GM18870 (cell line): ENCODE measurements around the gene BMPR1B.
A peak's percentile ranks its signal among the peaks of the same experiment; 100 is the strongest.

ENCODE experiments used
- ATAC-seq: cut with Tn5 transposase; IDR thresholded peaks from one replicate; pipeline ENCODE4 v1.9.1; 2021; ENCODE audit warnings: moderate library complexity; ENCODE audit not compliant: unreplicated experiment

Gene BMPR1B

DNA sequence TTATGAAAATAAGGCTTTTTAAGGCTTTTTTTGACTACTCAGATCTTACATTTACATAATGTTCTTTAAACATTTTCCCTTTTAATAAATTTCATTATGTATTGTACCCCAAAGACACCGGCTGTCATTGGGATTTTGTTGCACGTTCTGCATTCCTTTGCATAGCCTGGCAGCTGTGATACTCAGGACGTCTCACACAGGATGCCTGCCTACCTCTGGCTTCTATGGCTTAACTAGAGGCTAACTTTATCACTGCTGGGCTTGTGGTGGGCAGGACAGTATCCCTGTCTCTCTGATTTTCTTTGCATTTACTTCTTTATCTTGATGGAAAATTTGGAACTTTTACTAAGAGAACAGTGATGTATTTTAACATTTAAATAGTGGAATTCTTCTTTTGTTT, 147.8 kb downstream of the BMPR1B start:
- ATAC-seq: no peak

DNA sequence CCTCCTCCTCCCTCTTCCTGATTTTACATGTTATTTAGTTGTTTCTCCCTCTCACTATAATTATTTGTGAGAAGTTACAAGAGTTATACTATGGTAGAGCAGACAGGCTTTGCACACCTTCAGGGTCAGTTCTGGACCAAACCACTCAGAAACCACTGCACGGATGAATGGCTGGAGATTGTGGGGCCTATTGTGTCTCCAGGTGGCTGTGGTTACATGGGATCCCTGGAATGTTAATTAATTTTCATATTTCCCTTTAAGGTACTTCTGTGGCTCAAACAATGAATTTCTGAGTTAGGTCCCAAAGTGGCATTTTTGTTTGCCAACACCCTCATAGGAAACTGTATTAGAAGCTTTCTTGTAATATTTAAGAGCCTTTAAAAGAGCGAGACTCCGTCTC, 151.9 kb downstream of the BMPR1B start:
- no peak for ATAC-seq

DNA sequence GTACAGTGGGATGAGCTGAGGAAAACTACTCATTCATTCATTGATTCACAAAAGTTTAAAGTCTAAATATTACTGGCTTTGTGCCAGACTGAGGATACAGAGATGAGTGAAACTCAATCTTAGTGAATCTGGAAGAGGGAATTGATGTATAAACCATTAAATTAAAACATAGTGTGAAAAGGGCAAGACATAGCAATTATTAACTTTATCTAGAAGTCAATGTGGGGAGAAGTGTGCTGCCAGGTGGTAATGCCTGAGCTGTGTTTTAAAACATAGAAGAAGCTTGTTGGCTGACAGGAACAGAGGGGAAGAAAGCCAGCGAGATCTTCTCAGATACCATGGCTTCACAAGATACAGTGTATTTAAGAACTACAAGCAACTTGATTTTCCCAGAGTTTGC, 153.4 kb downstream of the BMPR1B start:
- ATAC-seq: peak; percentile 35

DNA sequence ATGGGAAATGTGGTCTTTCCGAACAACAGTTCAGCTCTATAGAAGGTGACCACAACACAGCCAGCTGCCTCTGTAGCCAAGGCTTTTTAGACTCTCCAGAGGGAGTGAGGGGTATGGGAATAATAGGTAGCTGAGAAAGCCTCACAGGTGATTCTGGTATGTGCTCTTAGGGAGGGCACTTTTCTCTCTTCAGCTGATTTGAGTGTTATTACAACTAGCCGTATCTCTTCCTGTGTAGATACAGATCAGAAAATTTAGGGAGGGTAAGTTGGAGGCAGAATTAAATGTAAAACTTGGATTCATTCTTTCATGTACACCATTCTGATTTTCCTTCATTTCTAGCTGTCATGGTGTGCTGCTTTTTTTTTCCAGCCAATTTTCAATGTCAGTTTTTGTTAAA, 154.9 kb downstream of the BMPR1B start:
- no peak for ATAC-seq

DNA sequence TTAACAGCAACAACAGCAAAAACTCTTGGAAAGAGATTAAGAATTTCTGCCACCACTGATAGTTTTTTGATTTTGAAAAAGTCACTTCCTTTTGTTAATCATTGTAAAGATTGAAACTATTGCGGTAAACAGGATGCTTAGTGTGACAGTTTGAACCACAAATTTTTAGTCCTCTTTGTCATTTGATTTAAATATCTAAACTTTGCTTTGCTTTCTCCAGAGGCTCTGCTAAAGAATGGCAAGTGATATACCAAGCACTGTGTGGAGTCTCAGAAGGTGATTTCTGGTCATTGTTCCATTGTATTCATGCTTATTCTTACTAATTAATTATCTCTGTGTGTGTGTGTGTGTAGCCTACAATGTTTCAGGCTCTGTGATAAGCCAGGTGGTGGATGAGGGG, 155.6 kb downstream of the BMPR1B start:
- peak; percentile 88 for ATAC-seq

DNA sequence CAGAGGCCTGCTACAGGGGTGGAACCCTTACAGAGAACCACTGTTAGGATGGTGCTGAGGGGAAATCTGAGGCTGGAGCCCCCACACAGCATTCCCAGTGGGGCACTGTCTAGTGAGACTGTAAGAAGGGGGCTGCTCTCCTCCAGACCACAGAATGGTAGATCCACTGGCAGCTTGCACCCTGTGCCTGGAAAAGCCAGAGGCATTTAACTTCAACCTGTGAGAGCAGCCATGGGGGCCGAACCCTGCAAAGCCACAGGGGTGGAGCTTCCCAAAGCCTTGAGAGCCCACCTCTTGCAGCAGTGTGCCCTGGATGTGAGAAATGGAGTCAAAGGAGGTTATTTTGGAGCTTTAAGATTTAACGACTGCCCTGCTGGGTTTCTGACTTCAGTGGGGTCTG, 159.4 kb downstream of the BMPR1B start:
- no peak for ATAC-seq

DNA sequence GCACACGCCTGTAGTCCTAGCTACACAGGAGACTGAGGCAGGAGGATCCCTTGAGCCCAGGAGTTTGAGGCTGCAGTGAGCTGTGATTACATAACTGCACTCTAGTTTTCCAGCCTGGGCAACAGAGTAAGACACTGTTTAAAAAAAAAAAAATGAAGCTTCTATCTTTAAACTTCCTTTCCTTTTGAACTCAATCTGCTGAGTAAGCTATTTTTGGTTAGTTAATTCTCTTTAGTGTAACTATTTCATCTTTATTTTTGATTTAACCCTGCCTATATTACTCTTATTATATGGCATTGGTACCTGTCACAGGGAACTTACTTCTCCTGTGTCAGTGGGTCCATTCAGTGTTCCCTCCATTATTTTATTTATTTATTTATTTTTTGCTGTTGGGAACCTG, 160.8 kb downstream of the BMPR1B start:
- no peak for ATAC-seq

DNA sequence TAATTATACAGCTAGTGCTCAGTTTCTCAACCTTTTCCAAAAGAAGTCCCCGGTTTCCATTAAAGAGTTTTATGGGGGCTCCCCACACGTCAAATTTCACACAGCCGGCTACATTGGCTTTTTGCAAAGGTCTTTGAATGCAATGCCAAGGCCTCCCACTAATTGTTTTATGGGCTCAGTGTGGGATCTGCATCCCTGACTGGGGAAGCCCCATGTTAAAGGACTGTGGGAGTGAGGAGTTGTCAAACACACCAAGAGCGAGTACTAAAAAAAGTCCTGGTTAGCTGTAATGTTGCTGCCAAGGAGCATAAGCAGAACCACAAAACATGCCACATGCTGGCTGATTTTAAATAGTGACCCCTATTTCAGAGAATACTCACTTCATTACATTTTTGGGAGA, 162.6 kb downstream of the BMPR1B start:
- no peak for ATAC-seq

DNA sequence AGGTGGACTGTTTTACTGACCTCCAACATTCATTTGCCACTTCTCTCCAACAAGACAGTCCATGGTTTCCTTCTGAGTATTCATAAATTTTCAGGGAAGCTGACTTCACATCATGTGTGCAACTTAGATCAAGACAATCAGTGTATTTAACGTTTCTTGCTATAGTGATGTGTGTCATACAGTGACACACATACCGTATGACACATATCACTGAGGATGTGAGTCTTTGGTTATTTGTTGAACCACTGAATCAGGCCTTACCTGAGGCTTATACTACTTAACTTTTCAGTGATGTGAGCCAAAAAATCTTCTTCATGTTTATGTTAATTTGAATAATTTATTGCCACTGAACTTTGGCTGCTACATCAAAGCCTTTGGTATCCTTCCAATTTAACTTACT, 166.8 kb downstream of the BMPR1B start:
- ATAC-seq: no peak

DNA sequence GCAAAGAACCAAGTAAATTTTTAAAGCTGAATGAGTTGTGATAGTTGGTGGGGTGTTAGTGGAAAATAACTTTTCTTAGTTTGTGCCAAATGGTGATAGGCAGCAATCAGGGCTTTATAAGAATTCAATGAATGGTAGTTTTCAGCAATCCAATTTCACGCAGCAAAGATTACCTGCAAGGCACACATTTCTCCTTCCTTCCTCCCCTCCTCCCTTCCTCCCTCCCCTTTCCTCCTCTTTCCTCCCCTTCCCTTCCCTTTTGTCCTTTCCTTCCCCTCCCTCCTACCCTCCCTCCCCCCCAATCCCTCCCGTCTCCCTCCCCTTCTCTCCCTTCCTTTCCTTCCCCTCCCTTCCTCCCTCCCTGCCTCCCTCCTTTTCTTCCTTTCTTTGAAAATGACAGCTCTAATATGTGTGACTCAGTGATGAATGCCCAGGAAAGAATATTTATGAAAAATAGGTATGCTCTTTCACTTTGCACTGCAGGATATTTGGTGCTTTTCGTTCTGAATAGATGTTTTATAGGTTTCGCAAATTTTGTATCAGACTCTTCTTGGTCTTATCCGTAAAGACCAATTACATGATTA, 168.1 kb downstream of the BMPR1B start:
- no peak for ATAC-seq

DNA sequence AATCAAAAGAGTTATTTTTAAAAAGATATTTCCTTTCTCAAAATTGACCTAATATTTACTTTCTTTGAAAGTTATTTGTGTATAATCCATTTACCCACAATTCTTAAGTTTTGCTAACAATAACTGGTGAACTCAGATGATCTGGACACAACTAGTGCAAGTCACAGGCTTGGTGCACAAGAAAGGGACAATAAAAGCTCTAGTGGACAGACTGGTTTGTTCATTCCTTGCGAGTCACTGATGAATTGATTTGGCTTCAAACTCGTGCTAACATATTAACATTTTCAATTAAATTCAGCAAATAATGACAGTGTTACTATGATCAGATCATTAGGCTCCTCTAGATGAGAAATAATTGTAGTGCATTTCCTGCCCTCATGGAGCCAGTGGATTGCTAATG, 169.2 kb downstream of the BMPR1B start:
- no peak for ATAC-seq

DNA sequence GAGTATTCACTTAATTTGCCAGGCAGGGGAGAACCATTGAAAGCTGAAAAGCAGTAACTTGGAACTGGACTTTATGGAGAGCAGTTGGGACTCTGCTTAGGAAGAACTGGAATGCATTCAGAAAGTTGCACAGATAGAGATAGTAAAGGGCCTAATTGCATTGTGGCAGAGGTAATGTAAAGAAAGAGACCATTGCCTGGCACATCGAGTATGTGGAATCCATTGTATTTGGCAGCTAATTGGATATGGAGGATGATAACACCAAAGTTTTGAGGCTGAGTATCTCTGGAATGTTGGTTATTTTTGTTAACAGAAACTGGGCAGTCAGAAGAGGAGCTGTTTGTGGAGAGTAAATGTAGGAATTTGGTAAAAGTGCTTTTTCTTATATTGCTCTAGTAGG, 169.9 kb downstream of the BMPR1B start:
- no peak for ATAC-seq

DNA sequence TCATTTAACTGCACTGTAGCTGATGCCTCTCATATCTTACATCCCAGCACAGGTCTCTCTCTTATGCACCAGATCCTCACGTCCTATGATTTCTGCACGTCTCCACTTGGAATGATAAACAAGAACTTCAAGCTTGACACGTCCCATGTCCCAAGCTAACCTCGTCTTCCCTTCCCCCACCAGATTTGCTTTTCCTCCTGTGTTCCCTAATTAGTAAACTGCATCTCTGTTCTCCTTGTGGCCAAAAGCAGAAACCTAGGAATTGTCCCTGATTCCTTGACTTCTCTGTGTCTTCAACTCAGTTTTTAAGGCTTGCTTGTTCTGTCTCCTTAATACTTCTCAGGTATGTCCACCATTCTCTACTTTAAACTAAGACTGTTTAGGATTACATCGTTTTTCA, 171.9 kb downstream of the BMPR1B start:
- no peak for ATAC-seq

DNA sequence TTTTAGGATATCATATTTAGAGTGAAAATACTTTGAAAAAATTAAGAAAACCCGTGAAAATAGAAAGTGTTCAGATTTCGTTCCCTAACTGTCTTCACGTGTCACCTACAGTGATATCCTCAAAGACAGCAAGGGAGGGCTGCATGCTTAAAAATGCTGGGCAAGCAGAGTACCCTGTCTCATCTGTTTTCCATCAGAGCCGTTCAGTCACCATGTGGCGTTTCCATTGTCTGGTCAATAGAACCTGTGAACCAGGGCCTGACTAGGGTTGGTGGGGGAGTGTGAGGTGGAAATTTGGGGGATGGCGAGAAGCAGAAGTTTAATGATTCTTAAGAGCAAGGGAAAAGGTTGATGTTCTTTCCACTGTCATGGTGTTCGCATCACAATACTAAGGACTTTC, 173.9 kb downstream of the BMPR1B start:
- ATAC-seq: no peak

DNA sequence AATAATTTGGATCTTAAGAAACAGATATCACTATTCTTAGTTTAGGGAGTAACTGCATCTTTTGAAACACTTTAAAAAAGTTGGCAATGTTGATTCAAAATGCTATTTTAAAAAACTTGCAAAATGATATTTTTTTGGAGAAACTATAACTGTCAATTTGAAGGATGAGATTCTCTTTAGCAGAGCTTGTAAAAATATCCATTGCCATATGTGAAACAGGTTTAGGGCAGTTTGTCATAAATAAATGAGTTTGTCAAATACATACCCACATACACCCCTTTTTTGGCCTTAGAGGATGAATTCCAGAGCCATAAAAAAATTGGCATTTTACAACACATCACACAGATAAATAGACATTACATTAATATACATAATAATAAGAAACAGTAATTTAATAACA, 174.6 kb downstream of the BMPR1B start:
- no peak for ATAC-seq

DNA sequence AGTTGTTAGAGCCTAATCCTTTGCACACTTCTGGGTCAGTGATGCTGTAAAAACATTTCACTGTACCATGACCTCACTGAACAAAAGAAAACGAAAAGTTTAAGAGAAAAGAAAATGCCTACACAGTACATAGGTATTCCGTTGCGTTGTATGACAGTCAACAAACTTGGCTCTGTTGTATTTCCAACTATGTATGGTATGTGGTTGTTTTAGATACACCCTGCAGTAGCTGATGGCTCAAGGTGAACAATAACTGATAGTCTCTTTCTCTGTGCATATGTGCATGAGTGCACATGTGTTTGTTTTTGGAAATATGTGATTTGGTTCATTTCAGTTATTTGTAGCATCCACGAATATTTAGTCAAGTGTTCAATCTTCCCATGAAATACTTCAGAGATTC, 176.0 kb downstream of the BMPR1B start:
- no peak for ATAC-seq

DNA sequence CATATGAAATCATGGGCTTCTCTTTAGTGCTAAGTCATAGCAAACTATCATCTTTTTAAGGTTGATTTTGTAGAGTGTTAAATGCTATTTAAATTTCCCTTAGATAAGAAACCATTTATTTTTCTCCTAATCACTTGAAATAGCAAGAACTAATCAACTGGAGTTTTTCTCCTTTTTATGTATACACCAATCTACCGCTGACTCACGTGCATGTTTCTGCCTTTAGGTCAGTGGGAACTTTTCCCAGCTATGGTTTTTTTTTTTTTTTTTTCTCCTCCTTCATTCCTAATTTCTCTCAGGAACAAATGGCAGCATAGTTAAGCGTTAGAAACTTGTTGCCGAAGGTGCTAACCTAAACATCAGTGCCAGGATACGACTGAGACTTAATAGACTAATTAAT, 176.4 kb downstream of the BMPR1B start:
- no peak for ATAC-seq

DNA sequence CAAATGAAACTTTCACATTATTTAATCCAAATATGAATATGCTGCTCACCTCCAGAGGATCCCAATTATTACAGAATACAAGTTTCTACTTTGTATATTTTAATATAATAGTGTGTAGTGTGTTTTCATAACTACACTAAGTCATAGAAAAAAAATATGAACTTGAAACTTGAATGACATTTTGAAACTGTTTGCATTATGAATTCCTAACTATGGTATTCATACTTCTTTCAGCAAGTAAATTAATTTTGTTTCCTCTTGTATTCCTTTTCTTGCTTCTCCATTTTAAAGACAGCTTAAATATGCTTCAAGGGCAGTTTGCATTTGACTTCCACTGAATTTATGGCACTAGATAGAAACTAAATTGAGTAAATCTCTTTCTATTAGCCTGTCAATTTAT, 177.1 kb downstream of the BMPR1B start:
- ATAC-seq: no peak

DNA sequence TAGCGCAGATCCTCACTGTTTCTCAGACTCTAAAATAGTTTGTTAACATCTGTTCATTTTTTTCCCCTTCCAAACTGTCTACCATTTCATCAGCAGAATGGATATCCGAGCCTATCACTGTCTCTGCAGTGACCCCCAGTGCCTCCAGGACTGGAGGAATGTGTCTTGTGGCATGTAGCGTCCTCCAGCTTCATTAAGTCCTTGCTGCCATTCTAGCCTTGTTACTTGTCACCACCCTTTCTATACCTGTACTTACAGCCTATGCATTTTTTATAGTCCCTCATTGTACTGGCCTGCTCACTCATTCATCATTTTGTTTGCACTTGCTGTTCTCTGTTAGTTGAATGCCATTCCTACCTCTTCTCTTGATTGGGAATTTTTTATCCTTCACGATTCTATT, 179.1 kb downstream of the BMPR1B start:
- no peak for ATAC-seq

DNA sequence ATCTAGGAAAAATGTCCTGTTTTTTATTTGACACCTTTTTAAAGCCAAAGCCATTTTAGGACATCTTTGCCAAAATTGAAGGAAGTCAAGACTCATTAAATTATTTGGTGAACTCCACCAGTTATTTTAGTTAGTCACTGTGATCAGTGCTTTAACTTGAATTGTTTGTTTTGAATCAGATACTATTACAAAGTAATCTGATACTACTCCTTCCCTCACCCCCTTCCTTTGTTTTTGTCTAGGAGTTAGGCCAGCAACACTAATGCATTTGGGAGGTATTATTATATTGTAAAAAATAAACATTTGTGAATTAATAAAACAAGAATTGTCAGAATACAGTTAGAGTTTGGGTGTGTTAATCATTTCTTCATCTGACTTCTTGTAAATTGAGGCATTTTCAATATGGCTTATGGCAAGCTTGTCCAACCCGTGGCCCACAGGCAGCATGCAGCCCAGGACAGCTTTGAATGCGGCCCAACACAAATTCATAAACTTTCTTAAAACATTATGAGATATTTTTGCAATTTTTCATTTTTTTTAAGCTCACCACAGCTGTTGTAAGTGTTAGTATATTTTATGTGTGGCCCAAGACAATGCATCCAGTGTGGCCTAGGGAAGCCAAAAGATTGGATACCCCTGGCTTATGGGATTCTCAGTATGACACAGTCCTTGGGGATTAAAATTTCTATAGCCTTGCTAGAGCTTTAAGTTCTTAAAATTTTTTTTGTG, 182.2 kb downstream of the BMPR1B start:
- no peak for ATAC-seq

DNA sequence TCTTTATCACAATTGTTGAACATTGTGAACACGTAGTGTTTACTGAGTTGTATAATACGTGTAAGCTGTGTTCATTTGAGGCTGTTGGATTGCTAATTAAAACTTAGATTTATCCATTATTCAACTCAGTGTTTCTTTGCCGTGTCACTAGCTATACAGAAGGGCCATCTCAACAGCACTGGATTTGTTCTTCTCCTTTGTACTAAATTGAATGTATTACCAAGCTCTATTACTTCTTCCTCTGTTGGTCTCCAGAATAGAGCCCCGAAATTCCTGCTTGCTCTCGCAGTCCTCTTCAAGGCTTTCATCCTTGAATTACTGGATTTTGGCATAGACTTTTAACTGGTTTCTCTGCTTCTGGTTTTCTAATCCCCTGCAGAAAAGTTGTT, 182.8 kb downstream of the BMPR1B start:
- ATAC-seq: no peak

DNA sequence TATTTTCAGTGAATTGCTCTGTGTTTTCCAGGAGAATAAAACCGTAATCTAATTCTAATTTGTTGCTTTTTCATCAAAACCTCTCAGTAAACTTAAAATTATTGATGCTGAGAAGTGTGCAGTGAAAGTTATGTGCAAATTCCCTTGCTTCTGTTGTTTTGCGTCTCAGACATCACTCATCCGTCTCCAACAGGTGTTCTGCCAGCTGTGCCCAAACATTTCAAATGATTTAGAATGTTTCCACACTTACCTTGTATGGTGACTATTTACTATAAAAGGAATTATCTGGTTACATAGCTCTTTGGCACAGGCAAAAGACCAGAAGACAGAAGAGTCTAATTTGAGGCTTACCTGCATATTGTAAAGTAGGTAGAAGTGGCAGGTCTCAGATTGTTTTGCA, 184.0 kb downstream of the BMPR1B start:
- ATAC-seq: no peak

DNA sequence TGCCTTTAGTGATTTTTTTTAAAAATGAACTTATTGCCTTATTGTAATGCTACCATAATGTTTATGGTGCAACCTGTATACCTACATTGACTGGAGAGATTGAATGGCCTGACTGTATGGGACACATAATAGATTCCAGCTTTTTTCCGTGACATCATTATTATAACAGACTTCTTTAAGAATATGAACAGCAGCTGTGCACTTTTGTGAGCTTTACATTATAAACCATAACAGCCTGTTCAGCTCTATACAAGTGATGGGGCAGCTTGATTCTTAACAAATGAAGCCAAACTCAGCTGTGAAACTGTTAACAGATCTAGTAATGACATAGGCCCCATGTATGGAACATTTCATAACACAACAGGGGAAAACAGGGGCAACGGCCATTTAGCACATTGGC, 187.0 kb downstream of the BMPR1B start:
- no peak for ATAC-seq
